Activated CD4-positive, CD25-positive, alpha-beta regulatory T cell treated with anti-CD3 and anti-CD28 coated beads, Interleukin-2, amount 50 U/mL, for 16 hours (primary cell): ENCODE results near the gene GPC6.
"Not testable (repeated sequence)": the region's sequence is repeated elsewhere in the genome, so short reads cannot be mapped to it uniquely, and the experiment has no call there.

Experiments
- DNase-seq: peaks from one replicate; pipeline ENCODE4 v3.0.0-alpha.2; 2020; ENCODE audit warnings: low read depth, low spot score

Gene GPC6

DNA sequence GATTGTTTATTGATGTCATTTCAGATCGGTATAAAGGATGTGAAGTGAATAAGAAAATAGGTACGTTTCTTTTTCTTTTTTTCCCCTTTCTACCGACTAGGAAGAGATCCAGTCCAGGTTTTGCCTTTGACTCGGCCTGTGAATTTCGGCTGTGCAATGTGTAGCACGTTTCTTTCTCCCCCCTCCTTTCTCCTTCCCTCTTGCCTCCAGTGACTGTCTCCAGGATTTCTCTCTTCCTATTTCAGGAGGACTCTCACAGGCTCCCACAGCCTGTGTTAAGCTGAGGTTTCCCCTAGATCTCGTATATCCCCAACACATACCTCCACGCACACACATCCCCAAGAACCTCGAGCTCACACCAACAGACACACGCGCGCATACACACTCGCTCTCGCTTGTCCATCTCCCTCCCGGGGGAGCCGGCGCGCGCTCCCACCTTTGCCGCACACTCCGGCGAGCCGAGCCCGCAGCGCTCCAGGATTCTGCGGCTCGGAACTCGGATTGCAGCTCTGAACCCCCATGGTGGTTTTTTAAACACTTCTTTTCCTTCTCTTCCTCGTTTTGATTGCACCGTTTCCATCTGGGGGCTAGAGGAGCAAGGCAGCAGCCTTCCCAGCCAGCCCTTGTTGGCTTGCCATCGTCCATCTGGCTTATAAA lies at the start of gene GPC6:
Gene GPC6, plus strand, starts transcription at position 185 of the 657 bp plus-strand sequence.
- no peak for DNase-seq

DNA sequence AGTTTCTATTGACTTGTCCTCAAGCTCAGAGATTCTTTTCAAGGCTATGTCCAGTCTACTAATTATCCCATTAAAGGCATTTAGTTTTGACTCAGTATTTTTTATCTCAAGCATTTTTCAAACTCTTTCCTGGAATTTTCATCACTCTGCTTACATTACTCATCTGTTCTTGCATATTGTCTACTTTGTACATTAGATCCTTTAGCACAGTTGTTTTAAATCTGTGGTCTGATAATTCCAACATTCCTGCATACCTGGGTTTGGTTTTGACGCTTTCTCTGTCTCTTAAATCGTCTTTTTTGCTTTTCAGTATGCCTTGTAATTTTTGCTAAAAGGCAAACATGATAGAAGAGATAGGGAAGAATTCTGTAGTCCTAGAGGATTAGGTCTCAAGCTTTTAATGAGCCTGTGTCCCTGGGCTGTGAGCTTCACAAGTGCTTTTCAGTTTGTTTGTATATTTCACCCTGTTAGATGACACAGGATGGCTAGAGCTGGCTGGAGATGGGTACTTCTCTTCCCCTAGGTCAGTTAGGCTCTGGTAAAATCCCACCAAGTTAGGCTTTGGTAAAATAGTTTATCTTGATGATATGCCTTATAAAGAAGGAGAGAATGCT lies 46.1 kb upstream of the GPC6 start:
- DNase-seq, result no peak

DNA sequence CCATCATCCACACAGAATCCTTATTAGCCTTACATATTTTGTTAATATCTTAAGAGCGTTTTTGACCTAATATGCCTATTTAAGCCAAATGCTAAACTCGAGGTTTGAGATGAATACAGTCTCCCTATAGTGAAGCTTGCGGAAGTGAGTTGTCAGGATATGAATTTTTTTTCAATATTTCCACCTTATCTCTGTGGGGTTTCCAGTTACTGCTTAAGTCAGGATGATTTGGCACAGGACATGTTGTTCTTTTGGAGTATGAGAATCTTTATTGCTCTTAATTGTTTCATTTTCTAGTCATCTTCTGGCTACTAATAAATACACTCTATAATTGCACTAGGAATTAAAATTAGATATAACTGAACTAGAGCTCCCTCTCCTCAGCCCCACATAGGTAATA lies 44.2 kb upstream of the GPC6 start:
- DNase-seq, result no peak

DNA sequence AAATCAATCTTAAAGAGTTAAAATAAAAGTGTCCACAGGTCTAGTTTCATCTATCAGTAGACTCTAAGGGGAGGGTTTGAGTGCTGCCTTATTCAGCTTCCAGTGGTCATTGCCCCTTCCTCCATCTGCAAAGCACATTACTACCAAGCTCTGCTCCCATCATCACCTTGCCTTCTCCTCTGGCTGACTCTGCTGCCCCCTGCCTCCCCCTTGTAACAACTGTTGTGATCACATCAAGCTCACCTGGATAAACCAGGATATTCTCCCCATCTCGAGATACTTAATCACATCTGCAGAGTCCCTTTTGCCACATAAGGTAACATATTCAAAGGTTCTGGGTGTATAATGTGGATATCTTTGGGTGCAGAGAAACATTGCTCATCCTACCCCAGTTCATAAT lies 43.3 kb upstream of the GPC6 start:
- no peak for DNase-seq

DNA sequence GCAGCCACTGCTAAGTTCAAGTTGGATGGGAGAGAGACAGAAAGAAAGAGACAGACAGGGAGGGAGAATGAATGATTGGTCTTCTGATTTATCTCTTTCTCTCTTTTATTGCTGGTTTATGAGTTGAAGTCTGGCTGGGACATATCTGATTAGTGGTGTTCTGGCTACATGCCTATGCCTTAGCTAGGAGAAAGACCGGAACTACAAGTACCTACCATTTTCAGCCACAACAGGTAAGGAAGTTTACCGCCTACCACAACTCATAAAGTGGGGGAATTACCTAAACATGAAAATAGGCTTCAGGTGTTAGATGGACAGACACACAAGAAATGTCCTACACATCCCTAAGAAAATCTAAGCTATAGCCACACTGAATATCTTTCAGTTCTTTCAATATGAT lies 36.6 kb upstream of the GPC6 start:
- no peak for DNase-seq

DNA sequence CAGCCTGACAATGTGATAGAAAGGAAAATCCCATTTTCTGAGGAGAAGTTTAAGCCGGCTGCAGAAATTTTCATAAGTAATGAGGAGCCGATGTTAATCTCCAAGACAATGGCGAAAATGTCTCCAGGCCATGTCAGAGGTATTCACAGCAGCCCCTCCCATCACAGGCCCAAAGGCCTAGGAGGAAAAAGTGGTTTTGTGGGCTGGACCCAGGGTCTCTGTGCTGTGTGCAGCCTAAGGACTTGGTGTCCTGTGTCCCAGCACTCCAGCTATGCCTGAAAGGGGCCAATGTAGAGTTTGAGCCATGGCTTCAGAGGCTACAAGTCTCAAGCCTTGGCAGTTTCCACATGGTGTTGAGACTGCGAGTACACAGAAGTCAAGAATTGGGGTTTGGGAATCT lies 32.9 kb upstream of the GPC6 start:
- DNase-seq, result no peak

DNA sequence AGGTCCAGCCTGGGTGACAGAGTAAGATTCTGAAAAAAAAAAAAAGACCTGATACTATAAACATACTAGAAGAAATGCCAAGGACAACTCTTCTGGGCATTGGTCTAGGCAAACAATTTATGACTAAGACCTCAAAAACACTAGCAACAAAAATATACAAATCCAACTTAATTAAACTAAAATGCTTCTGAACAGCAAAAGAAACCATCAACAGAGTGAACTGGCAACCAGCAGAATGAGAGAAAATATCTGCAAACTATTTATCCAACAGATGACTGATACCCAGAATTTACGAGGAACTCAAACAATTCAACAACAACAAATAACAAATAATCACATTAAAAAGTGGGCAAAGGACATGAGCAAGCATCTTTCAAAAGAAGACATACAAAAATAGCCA lies 26.8 kb upstream of the GPC6 start:
- DNase-seq, result no peak

DNA sequence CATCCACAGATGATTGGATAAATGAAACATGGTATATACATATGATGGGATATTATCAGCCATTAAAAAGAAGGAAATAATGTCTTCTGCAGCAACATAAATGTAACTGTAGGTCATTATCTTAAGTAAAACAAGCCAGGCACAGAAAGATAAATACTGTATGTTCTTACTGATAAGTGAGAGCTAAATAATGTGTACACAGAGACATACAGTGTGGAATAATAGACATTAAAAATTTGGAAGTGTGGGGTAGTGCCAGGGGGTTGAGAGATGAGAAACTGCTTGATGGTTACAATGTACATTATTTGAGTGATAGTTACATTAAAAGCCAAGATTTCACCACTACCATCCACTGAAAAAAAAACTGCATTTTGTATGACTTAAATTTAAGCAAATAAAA lies 26.0 kb upstream of the GPC6 start:
- no peak for DNase-seq

DNA sequence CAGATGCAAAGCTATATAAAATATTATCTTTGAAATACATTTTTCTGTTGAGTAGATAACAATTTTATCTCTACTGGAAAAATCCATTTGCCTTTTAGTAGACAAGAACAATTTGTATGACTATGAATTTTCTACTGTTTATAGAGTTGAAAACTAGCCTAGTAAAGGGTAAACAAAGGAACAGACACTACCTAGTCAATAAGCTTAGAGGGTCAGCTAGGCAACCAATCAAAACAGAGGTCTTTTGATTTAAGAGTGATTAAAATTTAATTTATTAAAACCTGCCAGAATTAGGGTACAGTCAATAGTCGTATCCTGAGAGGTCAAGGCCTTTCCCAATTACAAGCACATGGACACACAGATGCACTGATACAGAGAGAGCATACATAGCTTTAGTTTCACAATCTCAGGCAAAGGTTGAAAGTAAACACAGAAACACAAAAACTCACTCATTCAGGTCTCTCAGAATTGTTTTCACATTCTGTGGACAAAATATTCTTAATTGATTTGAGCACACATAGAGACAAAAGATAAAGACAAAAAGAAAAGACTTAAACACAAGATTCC lies 24.5 kb upstream of the GPC6 start:
- no peak for DNase-seq

DNA sequence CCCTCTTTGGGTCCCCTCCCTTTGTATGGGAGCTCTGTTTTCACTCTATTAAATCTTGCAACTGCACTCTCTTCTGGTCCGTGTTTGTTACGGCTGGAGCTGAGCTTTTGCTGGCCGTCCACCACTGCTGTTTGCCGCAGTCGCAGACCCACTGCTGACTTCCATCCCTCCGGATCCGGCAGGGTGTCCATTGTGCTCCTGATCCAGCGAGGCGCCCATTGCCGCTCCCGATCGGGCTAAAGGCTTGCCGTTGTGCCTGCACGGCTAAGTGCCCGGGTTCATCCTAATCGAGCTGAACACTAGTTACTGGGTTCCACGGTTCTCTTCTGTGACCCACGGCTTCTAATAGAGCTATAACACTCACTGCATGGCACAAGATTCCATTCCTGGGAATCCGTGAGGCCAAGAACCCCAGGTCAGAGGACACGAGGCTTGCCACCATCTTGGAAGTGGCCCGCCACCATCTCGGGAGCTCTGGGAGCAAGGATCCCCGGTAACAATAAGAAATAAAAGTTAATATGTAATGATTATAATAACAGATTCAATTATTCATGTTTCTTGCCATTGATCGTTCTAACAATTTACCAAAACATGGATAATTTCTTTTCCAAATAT lies 19.7 kb upstream of the GPC6 start:
- not testable (repeated sequence) for DNase-seq

DNA sequence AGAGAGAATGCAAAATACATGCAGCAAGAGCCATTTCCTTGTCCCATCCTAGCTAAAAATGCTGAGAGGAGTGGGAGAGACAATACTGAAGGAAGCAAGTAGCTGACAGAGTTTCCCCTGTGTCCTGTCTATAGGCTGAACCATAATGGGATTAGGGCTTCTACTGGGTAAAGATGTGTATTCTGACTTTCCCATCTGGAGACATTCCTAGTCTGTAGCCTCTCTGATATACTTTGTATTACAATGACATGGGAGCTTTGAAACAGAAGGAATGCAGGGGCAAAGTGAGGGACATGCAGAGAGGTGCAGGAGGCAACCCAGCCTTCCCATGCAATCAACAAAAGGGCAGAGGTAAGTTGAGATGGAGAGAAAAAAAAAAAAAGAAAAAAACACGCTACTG lies 10.5 kb upstream of the GPC6 start:
- no peak for DNase-seq

DNA sequence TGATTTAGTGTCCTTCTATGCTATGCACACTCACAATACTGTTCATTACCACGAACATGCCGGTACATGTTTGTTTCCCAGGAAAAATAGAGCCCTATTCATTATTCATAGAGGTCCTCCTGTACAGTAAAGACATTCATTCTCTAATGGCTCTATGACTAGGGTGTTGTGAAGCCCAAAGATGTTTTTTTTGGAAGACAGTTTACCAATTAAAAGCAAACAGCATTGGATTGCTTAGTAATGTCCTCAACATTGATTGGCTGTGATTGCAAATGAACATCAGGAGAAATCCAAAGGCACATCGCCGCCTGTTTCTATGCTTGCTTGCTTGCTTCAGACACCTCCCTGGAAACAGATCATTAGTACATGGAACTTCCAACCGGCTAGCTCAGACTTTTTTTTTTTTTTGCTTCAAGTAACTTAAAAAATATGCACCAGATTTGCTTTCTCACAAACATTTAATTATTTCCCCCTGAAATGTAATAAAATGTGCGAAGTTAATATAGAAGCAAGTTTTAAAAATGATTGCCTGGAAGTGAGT lies 8.8 kb upstream of the GPC6 start:
- no peak for DNase-seq

DNA sequence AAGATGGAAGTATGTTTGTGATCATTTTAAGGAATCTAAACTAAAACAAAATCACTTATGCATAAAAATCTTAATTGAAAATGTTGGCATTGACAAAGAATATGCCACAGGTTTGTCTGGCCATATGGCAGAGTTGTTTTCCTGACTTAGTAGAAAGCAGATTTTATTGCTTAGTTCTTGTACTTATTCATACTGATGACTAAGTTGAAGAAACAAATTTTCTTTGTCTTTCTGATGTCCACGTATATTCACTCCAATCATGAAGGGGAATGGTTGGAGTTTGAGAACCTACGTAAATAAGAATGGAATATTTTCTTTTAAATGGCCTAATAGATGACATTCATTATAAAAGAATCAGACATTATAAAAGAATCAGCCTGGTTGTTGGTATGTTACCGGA lies 8.0 kb upstream of the GPC6 start:
- no peak for DNase-seq

DNA sequence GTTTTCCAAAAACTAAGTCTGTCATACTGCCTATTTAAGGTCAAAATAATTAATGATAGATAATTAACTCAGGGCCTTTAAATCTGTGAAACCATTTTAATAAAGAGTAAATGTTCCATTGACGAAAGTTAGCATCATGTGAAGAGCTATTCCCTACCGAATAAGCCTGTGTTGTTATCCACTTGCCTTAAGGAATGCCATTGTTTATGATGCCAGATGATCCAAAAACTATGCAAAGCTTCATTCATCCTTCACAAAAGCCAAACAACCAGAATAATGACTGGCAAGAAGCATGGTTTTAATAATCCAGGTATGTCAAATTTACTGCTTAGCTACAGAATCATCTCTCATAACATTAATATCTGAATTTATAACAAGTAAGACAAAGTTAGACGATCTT lies 6.5 kb upstream of the GPC6 start:
- no peak for DNase-seq

DNA sequence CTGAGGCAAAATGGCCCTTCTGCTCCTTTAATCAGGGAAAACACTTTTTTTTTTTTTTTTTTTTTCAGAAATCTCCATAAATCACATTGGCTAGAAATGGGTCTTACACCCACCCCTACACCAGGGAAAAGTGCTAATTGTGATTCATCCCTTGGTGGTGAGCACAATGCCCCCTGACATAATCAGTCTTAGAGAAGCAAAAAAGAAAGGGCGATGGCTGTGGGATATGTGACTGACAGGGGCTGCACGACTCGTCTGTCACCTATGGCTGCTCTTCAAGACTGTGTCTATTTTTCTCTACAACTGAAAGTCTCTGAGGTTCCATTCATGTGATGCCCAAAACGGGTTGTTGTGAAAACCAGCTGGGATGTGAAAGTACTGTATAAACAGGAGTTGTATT lies 3.6 kb upstream of the GPC6 start:
- DNase-seq, result no peak

DNA sequence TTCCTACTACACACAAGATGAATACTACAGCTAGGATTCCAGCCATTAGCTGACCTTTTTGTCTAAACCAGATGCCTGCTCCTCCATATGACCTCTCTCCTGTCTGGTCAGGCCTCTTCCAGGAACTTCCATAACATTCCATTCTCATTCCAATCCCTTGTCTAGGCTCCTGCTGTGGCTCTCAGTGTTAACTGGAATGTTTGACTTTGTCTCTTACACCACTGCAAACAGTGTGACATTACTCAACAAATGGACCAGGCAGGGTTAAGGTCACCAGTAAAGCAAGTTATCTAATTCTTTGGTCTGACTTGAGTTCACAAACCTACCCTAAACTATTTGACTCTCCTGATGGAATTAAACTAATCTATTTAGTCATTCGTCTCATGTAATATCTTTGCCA lies 2.1 kb upstream of the GPC6 start:
- no peak for DNase-seq

DNA sequence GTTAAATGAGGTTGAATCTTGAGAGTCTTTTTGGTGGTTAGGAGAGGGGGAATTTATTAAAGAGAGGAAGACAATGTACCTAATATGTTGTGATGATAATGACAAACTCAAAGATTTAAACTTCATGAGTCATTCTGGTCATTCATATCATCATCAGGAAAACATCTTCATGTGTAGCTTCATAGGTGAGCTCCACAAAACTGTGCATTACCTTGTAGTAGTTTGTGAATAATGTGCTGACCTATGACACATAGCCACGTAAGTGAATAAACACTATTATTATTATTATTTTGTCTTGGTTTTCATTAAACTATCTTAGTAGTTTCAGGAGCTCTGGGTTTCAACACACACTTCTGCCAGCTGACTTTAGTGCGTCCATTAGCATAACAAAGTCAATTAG lies 997 bp upstream of the GPC6 start:
- no peak for DNase-seq

DNA sequence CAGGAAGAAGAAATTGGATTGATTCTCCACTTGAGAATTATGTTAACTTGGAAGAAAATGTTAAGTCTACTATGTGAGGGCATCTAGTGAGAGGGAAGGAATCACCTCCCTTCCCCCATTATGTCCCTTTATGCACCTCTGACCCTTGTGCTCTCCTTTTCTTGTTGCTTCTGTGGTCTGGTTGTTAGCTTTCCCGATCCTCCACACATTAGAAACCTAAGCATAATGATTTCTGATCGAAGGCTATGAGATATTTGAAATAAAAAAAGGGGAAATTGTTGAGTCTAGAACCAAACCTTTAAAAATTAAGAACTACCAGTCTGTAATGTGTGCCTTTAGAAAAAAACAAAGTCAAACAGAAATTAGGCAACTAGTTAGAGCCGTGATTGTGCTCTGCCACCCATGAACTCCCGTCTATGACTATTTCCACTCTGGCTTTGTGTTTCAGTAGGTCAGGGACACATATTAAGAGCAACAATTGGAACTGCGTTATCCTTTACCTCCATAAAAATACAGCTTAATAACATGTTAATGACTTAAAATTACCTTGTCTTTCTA lies 463 bp upstream of the GPC6 start:
- no peak for DNase-seq

DNA sequence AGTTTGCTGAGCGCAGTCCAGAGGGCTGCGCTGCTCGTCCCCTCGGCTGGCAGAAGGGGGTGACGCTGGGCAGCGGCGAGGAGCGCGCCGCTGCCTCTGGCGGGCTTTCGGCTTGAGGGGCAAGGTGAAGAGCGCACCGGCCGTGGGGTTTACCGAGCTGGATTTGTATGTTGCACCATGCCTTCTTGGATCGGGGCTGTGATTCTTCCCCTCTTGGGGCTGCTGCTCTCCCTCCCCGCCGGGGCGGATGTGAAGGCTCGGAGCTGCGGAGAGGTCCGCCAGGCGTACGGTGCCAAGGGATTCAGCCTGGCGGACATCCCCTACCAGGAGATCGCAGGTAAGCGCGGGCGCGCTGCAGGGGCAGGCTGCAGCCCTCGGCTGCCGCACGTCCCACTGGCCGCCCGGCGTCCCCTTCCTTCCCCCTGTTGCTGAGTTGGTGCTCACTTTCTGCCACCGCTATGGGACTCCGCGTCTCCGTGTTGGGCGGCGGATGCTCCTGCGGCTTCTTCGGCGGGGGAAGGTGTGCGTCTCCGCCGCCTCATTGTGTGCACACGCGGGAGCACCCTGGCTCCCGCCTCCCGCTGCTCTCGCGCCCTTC lies 772 bp downstream of the GPC6 start:
- no peak for DNase-seq

DNA sequence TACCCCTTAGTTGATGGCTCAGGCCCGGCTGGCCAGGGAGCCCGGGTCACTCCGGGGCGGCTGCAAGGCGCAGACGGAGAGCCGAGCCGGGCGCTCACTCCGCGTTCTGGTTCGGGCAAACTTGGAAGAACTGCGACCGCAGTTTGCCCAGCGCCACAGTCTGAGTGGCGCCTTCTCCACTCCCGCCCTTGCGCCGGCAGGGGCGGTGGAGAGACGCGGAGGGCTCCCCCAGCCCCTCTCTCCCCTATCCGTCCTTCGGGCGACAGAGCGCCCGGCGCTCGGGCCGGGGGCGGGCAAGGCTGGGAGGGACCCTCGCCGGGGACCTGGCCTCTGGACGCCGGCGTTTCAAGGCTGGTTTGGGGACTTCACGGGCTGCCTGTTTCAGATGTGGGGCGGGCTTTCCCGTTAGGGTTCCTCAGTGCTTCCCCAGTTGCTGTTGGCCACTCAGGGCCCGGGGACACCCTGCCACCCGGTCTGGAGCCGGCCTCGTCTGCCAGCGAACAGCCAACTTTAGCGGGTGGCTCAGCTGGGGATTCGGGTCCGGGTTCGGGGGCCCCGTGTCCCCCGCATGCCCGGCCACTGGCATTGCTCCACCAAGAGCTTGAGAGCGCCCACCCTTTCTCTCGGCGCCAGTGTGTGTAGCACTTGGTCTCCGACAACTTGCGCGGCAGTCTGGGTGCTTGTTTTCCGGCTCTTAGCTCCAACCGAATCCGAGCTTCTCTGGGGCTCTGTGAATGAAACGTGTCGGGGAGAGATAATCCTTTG lies 1.5 kb downstream of the GPC6 start:
- DNase-seq, result no peak

DNA sequence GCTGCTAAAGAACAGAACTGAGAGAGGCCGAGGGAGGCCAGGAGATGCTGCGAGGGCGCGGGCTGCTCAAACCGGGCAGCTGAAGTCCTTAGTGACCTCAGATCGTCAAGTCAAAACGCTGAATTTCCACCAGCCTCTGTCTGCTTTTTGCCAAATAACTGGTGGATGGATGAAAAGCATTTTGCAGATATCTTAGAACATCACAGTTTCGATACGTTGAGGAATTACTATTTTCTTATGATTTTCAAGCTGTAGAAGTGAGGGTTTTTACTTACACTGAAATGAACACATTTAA lies 2.0 kb downstream of the GPC6 start:
- DNase-seq, result no peak
